BJ (cell line): ENCODE measurements around the gene STPG4. TPM values are rescaled to one million over a fixed set of nuclear protein-coding genes. Genes with fewer than 3 reads are reported as not detected.

ENCODE experiments used
- CTCF ChIA-PET: fragments of 350-600 bp; formaldehyde crosslinking; extraction: SDS; loops from one replicate; lab custom pipeline; 2021; ENCODE audit warnings: antibody characterized with exemption, inconsistent platforms; lab: Yijun Ruan, JAX
- POLR2A ChIA-PET: fragments of 300-600 bp; sonication (Branson Sonifier 250); formaldehyde crosslinking; extraction: SDS; loops from one replicate; lab custom pipeline; 2021; ENCODE audit warnings: antibody characterized with exemption; lab: Charles Lee
- DNase-seq: peaks from one replicate; pipeline ENCODE4 v3.0.0-alpha.2; 2011; ENCODE audit warnings: low read depth
- H3K27me3 ChIP-seq: 2 replicates; pipeline ENCODE4 v1.6.0; 2011; ENCODE audit warnings: low read length; ENCODE audit not compliant: control insufficient read depth, insufficient read depth
- H3K36me3 ChIP-seq: 2 replicates; pipeline ENCODE4 v1.5.1; 2011; ENCODE audit warnings: low read length; ENCODE audit not compliant: control insufficient read depth, insufficient read depth
- H3K4me3 ChIP-seq: 2 replicates; pipeline ENCODE4 v1.5.1; 2011; ENCODE audit warnings: low read depth, mild to moderate bottlenecking, control low read depth, low read length
- polyA plus RNA-seq: library from polyadenylated mRNA; depleted of rRNA; stranded (reverse); fragments of >200 nt; gene quantifications from 2 replicates; pipeline ENCODE4 v1.2.3, GENCODE V29; 2011
- TF ChIP-seq, protein P1 (sequence below): IDR thresholded peaks from 2 replicates; pipeline ENCODE4 v1.5.1; 2011; ENCODE audit warnings: low read depth, mild to moderate bottlenecking, control low read depth, inconsistent platforms, low read length, moderate library complexity; ENCODE audit not compliant: insufficient read depth

Gene STPG4
- polyA plus RNA-seq, 1 experiment, result 0.06 TPM

DNA sequence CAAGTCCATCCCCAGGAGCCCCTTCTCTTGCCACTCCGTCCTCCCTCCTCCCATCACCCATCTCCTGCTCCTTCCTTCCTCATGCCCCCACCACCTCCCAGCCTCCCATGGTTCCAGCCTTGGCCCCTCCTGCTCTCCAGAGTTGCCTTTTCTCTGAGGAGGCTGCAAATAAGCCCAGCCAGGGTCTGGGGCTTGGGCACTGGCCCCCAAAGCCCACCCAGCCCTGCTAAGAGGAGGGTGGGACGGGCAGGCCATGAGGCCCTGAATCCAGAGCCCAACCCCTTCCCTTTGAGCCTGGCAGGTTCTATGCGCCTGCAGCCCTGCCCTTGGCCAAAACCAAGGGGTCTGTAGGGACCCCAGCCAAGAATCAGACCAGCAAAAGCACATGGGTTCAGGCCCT, 71.6 kb downstream of the STPG4 start:
- ChIA-PET CTCF (no interaction called here), POLR2A (no interaction called here)
- no peak for DNase-seq

DNA sequence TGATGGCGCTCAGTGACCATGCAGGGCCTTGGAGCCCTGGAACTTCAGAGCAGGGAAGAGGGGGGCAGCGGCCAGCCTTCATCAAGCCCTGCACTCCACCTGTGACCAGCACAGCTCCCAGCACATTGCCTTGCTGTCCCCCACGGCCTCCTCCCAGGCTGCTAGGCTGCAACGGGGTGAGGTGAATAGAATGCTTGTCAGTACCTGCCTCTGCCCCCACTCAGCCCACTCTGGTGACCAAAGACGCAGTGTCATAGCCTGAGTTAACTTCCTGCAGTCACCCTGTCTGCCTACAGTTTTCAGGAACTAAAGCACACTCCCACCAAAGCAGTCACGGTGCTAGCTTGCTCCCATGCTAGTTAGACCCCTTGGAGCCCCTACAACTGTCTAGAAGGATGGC, 72.1 kb downstream of the STPG4 start:
- CTCF ChIA-PET, result interaction anchor here (0.8 kb wide), 1 partner anchor 190 kb away, joined by 3 read pairs; no protein-coding TSS in a partner anchor
- POLR2A ChIA-PET, result no interaction called here
- Histone ChIP-seq H3K36me3 (no peaks in the 10 kb centered on the region), H3K27me3 (no peaks in the 10 kb centered on the region), H3K4me3 (no peak overlapping the region)
- DNase-seq, result no peak
- TF ChIP-seq, protein P1, sequence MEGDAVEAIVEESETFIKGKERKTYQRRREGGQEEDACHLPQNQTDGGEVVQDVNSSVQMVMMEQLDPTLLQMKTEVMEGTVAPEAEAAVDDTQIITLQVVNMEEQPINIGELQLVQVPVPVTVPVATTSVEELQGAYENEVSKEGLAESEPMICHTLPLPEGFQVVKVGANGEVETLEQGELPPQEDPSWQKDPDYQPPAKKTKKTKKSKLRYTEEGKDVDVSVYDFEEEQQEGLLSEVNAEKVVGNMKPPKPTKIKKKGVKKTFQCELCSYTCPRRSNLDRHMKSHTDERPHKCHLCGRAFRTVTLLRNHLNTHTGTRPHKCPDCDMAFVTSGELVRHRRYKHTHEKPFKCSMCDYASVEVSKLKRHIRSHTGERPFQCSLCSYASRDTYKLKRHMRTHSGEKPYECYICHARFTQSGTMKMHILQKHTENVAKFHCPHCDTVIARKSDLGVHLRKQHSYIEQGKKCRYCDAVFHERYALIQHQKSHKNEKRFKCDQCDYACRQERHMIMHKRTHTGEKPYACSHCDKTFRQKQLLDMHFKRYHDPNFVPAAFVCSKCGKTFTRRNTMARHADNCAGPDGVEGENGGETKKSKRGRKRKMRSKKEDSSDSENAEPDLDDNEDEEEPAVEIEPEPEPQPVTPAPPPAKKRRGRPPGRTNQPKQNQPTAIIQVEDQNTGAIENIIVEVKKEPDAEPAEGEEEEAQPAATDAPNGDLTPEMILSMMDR, result no peak

More for the DNA sequence above, 71.6 kb downstream of the STPG4 start:
- Histone ChIP-seq H3K36me3 (no peaks in the 10 kb centered on the region), H3K27me3 (no peaks in the 10 kb centered on the region), H3K4me3 (no peak overlapping the region)
- TF ChIP-seq, protein P1, result no peak

DNA sequence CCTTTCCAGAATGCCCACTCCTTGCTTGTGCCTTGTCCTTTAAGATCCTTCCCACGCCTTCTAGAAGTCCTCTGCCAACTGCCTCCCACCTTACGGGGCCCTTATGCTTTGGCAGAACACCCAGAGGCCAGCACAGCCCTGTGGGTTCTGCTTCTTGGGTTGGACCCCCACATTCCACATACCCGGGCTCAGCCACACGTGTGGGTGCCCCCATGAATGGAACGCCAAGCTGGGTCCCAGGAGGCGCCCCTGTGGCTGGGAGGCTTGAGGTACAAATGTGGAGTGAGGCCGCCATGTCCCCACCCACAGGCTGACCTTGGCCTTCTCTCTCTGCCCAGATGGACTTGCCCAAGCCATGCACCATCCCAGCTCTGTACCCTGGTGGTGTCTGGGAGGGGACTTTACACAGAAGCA, 74.2 kb downstream of the STPG4 start:
- TF ChIP-seq, protein P1, result no peak
- no peak for DNase-seq
- CTCF ChIA-PET, result no interaction called here

DNA sequence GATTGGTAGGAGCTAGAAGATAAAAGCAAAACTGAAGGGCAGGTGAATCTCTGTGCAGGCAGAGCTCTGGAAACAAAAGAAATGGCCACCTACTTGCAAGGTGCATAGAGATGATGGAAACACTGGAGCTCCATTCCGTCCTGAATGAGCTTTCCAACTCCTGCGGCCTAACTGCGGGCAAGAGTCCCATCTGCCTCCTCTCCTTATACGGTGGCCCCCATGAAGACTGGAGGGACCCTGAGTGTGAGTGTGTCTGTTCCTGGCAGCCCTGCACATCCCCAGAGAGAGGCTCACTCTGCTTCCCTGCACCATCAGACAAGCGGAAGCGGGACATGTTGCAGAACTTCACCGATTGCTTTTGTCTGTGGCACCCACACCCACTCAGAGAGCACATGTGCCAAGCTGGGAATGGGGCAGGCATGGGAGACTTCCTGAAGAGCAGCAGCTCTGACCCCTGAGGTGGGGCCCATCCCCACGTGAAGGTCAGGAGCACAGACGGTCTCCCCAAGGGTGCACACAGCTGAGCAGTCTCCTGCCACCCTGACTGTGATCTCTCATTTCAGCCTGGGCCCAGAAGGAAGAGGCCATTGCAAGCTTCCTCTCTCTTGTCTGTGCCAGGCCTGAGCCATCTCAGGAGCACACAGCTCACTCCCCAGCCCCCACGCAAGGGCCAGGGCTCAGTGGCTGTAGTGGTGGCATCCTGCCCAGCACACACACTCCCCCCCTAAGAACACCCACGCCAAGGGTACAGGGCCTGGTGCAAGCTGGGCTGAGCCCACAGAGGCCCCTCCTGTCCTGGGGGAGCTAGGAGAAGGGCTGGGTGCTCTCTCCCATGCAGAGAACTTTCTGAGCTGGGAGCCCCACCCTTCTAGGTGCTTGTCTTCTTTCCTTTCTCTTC, 75.3 kb downstream of the STPG4 start:
- H3K4me3 ChIP-seq, result no peak overlapping the region
- TF ChIP-seq, protein P1, result no peak
- ChIA-PET POLR2A (no interaction called here), CTCF (interaction anchor here (1.0 to 1.7 kb wide), 2 partner anchors 221 to 243 kb away, joined by 3 to 5 read pairs; no protein-coding TSS in a partner anchor)
- peaks cover 3% of the 10 kb centered on the region for H3K36me3 ChIP-seq
- no peak for DNase-seq
- H3K27me3 ChIP-seq, result no peaks in the 10 kb centered on the region

More for the DNA sequence above, 74.2 kb downstream of the STPG4 start:
- POLR2A ChIA-PET, result no interaction called here
- Histone ChIP-seq H3K36me3 (no peaks in the 10 kb centered on the region), H3K4me3 (no peak overlapping the region), H3K27me3 (no peaks in the 10 kb centered on the region)
